Measurements from ENCODE around the gene GGT1.
"Not testable (repeated sequence)": the region's sequence is repeated elsewhere in the genome, so short reads cannot be mapped to it uniquely, and the experiment has no call there.

GGT1 gene

DNA sequence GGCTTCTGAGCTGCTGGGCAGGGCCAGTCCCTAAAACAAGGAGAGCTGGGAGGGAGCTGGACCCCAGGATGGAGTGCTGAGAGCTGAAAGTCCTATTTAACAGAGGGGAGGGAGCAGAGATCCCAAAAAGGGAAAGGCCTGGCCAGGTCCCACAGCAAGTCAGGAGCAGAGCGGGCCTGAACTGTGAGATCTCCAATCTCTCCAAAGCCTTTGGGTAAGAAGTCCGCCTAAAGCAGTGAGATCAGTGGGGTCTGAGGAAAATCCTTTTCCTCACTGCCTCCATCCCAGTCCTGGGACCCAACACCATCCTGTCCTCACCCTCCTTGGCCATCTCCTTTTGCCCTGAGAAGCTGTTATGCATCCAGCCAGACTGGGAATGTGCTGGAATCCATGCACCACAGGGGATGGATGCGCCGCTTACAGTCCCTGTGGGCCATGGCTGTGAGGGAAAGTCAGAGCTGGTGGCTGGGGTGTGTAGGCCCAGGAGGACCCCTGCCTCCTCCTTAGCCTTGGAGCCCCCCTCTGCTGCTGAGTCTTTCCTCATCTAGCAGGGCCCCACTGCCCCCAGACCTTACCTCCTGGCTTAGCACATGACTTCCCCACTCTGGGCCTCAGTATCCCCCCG, 18.7 kb upstream of the GGT1 start:
- no peak for DNase-seq (ENCODE audit: low read depth in 3 of 3)

GRCh38 chr22:24584871-24585411, 18.1 kb upstream of the GGT1 start:
- no peak for DNase-seq (ENCODE audit: low read depth in 3 of 3)

DNA sequence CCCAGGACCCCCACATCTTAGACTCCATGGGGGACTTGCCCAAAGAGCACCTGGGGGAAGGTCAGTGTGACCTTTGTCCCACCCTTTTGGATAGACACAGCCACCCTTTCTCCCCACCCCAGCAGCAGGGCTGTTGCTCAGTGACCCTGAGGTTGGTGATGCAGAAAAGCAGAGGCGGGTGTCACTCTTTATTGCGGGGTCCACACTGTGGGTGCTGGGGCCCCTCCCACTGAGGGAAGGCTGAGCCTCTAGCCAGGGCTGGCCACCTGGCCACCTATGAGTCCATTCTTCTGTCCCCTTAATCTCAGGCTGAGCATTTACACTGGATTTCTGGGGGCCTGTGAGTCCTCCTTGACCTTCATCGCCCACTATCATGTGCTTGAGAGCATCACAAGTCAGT, 17.5 kb upstream of the GGT1 start:
- DNase-seq (ENCODE audit: low read depth in 3 of 3), result no peak

- no peak for DNase-seq (ENCODE audit: low read depth in 3 of 3)
Observed at GRCh38 chr22:24585927-24586546, 17.0 kb upstream of the GGT1 start.

DNA sequence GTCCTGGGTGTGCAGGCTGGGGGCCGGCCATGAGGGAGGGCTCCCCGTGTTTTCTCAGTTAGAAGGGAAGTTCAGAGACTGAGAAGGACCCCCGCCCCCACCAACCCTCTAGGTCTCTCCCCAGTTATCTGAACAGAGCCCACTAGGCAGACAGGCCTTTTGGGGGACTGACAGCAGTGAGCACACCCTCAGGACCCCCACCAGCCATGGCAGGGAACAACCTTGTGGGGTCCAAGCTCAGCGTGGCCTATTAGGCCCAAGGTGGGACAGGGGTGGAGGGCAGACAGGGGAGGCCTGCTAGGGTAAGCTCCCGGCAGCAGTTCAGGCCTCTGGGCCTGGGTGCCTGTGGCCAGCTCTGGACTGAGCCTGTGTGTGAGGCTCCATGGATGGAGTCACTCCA, 15.7 kb upstream of the GGT1 start:
- DNase-seq (ENCODE audit: low read depth in 3 of 3), result no peak

GRCh38 chr22:24587948-24588347, 15.0 kb upstream of the GGT1 start:
- no peak for DNase-seq (ENCODE audit: low read depth in 3 of 3)

GRCh38 chr22:24588381-24588756, 14.6 kb upstream of the GGT1 start:
- DNase-seq (ENCODE audit: low read depth in 3 of 3), result no peak

DNA sequence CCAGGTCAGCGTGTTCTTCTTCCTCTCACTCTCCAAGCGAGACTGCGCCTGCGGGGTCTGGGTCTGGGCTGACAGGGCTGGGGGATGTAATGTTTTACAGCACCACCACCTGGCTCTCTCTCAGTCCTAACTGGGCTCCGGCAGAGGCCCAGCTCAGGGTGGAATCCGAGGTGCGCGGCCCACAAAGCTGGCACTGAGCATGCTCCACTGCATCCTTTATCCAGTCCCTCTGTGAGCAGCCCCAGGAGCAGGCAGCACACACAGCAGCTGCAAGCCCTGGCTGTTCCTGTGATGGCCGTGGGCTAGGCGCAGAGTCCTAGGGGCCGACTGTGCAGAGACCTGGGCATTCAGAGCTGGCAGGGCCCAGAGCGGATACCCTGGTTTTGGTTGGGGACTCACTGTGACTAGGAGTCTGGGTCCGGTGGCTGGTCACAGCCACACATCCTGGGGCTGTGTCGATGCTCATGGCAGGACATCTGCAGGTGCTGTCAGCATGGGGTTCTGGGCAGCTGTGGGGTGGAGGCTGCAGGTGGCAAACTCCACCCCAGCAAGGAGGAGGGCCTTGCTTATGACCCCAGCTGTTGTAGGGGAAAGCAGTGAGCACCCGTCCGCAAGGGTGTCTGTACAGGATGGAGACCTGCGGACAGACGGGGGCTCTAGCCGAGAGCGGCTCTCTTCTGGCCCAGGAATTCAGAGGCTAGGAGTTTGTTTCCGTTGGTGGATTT, 14.1 kb upstream of the GGT1 start:
- no peak for DNase-seq (ENCODE audit: low read depth in 3 of 3)

DNA sequence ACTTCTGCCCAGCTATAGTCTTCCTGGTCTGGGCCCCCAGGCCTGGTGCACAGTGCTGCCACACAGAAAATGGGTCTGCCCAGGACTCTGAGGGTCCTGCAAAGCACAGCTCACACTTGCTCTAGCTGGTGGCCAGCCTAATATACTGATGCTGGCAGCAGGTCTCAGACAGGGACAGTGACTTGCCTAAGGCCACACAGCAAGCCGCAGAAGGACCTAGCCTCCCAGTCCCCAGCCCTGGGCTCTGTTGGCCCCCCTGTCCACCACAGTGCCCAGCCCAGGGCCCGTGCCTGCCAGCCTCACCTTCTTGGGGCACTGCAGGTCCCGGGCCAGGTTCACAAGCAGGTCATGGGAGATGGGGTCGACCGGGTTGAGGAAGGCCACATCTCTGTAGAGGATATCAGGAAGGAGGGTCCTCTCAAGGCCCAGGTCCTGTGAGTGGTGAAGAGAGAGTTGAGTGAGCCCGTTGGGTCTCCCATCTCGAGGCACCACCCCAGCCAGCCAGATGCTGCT, 13.4 kb upstream of the GGT1 start:
- no peak for DNase-seq (ENCODE audit: low read depth in 3 of 3)

DNA sequence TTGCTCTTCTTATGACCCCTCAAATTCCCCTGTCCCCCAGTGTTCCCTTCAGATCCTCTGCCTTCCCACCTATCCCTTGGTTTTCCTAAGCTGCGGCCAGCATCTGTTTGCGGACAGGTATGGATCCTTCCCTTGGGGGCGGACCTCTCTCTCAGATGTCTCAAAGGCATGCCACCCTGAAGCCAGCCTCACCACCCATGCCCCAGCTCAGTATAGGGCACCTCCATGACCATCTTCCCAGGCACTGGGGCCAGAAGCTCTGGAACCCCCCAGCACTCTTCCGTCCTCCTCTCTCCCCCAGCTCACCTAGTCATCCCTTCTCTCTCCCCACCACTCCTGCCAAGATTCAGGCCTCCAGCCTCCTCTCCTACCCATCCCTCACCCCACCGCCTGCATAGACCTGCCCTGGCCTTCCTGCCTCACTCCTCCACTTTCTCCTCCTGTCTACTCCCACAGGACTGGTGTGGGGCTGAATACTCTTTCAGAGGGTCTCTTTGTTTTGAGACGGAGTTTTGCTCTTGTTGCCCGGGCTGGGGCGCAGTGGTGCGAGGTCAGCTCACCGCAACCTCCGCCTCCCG, 12.3 kb upstream of the GGT1 start:
- no peak for DNase-seq (ENCODE audit: low read depth in 3 of 3)

GRCh38 chr22:24591286-24591830, 11.6 kb upstream of the GGT1 start:
- DNase-seq (ENCODE audit: low read depth in 3 of 3), result no peak

DNA sequence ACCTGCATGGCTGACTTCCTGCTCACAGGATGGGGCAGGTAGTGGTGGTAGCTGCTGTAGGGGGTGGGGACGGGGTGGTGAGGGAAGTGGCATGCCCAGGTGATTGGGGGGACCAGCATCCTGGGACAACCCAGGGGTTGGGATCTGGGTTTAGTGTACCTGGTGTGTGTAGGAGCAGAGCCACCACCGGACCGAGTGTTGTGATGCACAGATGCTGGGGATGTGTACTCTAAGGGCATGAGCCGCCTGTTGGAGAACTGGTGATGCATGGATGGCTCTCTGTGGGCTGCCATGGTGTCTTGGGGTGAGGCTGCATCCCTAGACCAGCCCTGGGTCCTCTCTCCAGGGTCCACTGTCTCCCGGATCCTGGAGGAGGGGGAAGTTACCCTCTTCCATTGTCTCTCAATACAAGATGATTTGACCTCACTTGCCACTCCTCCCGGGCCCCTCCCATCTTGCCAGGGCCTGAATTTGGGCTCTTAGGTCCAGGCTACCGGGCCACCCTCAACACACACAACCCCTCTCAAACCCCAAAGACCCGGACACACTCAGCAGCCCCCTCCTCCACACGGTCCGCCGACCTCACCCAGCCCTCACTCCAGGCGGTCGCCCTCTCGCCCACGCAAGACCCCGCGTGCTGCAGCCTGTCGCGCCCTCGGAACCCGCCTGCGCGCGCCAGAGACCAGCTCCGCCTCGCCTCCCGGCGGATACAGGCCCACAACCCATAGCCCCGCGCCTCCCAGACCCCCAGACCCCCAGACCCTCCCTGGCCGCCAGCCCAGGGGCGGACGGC, 10.7 kb upstream of the GGT1 start:
- no peak for DNase-seq (ENCODE audit: low read depth in 3 of 3)

DNA sequence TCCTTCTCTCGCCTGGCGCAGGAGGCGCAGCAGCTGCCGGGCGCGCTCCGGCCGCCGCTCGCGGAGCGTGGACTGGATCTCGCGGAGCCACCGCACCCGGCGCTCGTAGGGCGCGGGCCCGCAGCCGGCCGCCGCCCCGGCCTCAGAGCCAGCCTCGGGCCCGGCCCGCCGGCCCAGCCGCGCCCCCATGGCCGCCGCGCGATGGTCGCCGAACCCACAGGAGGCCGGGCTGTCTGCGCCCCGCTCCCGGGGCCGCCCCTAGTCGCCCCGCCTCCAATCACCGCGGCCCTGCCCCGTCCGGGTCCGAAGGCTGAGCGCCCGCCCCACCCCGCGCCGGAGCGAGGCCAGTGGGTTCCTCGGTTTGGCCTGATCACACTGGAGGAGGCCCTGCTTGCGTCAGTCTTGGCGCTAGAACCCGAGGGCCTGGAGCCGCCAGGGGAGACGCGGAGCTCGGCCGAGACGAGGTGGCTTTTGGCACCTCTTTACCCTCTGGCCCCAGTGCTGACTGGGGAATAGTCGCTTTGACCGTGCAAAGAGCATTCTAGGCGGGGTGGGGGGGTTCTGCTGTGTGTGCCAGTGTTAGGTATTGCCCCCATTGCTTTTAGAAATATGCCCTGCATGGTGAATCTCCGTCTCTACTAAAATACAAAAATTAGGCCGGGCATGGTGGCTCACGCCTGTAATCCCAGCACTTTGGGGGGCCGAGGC, 10.0 kb upstream of the GGT1 start, which contains the start of gene LRRC75B:
TSS of gene LRRC75B (minus strand) at position 223 of the 708 bp plus-strand sequence. CDS start at position 189, 34 bp downstream.
- peak in 2 of 3 donors; percentile 10 to 35 for DNase-seq (ENCODE audit: low read depth in 3 of 3)

DNA sequence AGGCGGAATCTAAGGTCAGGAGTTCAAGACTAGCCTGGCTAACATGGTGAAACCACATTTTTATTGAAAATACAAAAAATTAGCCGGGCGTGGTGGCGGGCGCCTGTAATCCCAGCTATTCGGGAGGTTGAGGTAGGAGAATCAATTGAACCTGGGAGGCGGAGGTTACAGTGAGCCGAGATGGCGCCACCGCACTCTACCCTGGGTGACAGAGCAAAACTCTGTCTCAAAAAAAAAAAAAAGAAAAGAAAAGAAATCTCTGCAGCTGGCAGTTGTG, 9.5 kb upstream of the GGT1 start:
- DNase-seq (ENCODE audit: low read depth in 3 of 3), result not testable (repeated sequence)

DNA sequence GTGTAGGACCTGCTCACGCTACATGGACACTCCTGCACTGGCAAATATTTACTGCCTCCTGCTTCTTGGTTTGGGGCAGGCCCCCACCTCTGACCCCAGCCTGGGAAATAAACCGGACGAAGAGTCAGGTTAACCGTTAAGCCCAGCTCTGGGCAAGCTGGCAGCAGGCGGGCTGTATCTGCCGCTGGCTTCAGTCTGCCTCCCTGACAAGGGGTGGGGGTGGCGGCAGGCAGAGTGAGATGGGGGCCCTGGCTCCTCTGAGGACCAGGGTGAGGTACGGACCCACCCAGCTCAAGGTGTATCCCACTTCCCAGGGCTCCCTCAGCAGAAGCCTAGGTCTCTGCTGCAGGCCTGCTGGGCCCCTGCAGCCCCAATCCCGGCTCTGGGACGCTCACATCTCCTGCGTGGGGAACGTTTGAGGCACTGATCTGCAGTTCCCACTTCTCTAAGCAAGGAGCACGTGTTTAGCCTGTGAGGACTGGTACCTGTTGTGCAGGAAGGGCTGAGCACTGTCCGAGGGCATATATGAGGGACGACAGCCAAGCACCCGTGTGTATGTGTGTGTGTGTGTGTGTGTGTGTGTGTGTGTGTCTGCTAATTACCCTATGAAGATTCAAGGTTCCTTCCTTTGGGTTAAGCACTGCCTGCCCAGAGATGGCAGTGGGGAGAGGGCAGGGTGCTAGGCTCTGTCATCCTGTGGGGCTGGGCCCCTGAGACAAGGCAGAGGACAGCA, 9.0 kb upstream of the GGT1 start:
- DNase-seq (ENCODE audit: low read depth in 3 of 3), result no peak

- DNase-seq (ENCODE audit: low read depth in 3 of 3), result no peak
Observed at GRCh38 chr22:24594569-24595120, 8.3 kb upstream of the GGT1 start.

DNA sequence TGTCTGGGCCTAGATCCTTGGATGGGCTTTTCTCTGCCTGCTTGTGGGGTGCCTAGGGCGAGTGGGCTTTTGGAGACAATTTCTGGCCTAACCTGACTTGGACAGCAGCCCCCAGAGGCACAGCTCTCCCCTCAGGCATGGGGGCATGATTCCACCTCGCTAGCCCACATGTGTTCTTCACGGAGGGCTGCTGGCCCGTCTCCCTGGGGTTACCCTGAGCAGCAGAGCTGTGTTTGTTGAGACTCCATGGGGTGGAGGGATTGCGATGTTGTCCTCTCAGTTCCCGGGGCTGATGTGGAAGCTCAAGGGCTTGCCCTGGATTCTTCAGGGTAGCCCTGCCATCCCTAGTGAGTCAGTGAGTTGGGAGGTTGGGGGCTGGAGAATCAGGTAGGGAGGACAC, 7.8 kb upstream of the GGT1 start:
- no peak for DNase-seq (ENCODE audit: low read depth in 3 of 3)

DNA sequence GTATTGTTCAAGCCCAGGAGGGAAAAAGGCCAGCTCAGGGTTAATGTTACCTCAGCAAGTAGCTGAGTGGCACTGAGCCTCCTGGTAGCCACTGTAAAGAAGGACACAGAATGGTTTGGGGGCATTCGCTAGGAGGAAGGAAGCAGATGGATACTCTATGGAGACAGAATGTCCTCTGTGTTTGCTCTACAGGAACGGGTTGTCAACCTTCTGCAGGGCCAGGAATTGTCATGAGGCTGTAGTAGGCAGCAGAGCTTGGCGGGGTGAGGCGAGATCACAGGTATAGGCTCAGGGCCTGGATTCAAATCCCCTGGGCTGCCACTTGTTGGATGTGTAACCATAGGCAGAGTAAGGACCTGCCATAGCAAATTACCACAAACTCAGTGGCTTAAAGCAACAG, 7.1 kb upstream of the GGT1 start:
- no peak for DNase-seq (ENCODE audit: low read depth in 3 of 3)

- DNase-seq (ENCODE audit: low read depth in 3 of 3), result not testable (repeated sequence)
Observed at GRCh38 chr22:24597076-24597475, 5.9 kb upstream of the GGT1 start.

DNA sequence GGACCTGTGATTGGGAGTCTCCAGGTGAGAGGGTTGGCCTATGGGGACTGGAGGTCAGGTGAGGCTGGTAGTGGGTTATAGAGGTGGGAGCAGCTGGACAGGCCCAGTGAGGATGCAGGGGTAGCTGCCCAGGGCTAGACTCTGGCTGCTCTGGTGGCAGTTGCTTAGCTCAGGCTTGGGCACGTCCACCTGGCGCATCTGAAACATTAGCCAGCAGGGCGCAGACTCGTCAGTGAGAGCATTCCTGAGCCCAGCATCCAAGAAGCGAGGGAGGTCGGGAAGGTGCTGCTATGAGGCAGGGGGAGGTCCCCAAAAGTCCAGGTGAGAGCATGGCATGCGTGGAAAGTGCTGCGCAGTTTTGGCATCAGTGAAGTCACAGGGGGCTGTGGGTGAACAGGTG, 3.5 kb upstream of the GGT1 start:
- no peak for DNase-seq (ENCODE audit: low read depth in 3 of 3)

Data from stimulated activated CD4-positive, alpha-beta T cell treated with anti-CD3 and anti-CD28 coated beads, TNF-alpha, amount 100 ng/mL, for 48 hours (primary cell).